Measurements from ENCODE around the gene RAB28.

RAB28 gene

DNA sequence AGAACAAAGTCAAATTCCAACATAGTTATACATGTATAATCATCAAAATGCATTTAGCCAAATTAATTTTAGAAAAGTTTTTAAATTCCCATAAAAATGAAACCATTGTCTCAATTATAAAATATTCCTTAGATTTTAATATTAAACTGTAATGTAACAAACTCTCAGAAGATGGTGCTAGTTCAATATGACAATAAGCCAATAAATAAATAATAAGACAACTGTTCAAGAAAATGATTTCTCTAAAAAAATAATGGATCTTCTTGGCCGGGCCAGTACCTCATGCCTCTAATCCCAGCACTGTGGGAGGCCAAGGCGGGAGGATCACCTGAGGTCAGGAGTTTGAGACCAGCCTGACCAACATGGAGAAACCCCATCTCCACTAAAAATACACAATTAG lies 80.3 kb downstream of the RAB28 start:
- H2AFZ ChIP-seq (ENCODE audit: low read length): no peak overlapping the region
- H3K4me1 ChIP-seq (ENCODE audit: low read length): no peaks in the 10 kb centered on the region
- no peaks in the 10 kb centered on the region for H3K9me3 ChIP-seq (replicated peaks; ENCODE audit: insufficient read depth, low read length)
- TF ChIP-seq EZH2phosphoT487 (IDR thresholded peaks at IDR 0.05; ENCODE audit: low read length) (no peak), EZH2 (optimal IDR thresholded peaks at IDR 0.05; ENCODE audit: low read depth, low read length) (no peak), CTCF (IDR thresholded peaks at IDR 0.05; ENCODE audit: low read length) (no peak)
- DNase-seq: no peak
- H3F3A ChIP-seq (ENCODE audit: insufficient read depth, low read length): no peaks in the 10 kb centered on the region
- no peak overlapping the region for H3K27ac ChIP-seq (ENCODE audit: low read length)
- H3K9me2 ChIP-seq (replicated peaks; ENCODE audit: insufficient read depth, low read length): no peaks in the 10 kb centered on the region
- H4K20me1 ChIP-seq (ENCODE audit: insufficient read depth, low read length): no peaks in the 10 kb centered on the region
- no peak overlapping the region for H3K4me3 ChIP-seq (ENCODE audit: low read length)
- no peak overlapping the region for H3K4me2 ChIP-seq (ENCODE audit: low read depth, low read length)
- no peaks in the 10 kb centered on the region for H3K79me2 ChIP-seq (ENCODE audit: low read length)
- no peaks in the 10 kb centered on the region for H3K36me3 ChIP-seq (replicated peaks; ENCODE audit: insufficient read depth, low read length)
- H3K9ac ChIP-seq (ENCODE audit: low read length): no peak overlapping the region
- H3K27me3 ChIP-seq (replicated peaks; ENCODE audit: insufficient read depth, low read length): no peaks in the 10 kb centered on the region

DNA sequence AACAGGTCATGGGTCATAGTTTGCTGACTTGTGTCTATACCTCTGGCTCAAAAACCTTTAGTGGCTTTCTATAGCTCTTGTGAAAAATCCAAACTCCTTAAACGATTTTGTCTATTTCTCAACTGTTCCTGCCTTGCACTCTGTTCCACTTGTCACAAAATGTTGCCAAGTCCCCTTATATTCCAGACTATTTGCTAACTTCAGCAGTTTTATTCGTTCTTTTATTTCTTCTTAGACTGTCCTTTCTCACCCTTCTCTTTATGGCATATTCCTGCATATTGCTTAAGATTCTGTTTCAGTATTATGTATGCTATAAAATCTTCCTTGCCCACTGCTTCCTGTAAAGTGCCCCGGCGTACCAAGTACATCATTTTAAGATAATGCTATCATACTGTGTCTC lies 80.8 kb downstream of the RAB28 start:
- Histone ChIP-seq H3K9me2 (replicated peaks; ENCODE audit: insufficient read depth, low read length) (no peaks in the 10 kb centered on the region), H3K9ac (ENCODE audit: low read length) (no peak overlapping the region), H3K79me2 (ENCODE audit: low read length) (no peaks in the 10 kb centered on the region), H3F3A (ENCODE audit: insufficient read depth, low read length) (no peaks in the 10 kb centered on the region), H3K27ac (ENCODE audit: low read length) (no peak overlapping the region), H3K36me3 (replicated peaks; ENCODE audit: insufficient read depth, low read length) (no peaks in the 10 kb centered on the region), H2AFZ (ENCODE audit: low read length) (no peak overlapping the region), H3K4me1 (ENCODE audit: low read length) (no peaks in the 10 kb centered on the region), H3K4me3 (ENCODE audit: low read length) (no peak overlapping the region), H4K20me1 (ENCODE audit: insufficient read depth, low read length) (no peaks in the 10 kb centered on the region), H3K27me3 (replicated peaks; ENCODE audit: insufficient read depth, low read length) (no peaks in the 10 kb centered on the region), H3K9me3 (replicated peaks; ENCODE audit: insufficient read depth, low read length) (no peaks in the 10 kb centered on the region), H3K4me2 (ENCODE audit: low read depth, low read length) (no peak overlapping the region)
- no peak for DNase-seq
- no peak for TF ChIP-seq EZH2phosphoT487 (IDR thresholded peaks at IDR 0.05; ENCODE audit: low read length)
- TF ChIP-seq CTCF (IDR thresholded peaks at IDR 0.05; ENCODE audit: low read length): no peak
- no peak for TF ChIP-seq EZH2 (optimal IDR thresholded peaks at IDR 0.05; ENCODE audit: low read depth, low read length)

DNA sequence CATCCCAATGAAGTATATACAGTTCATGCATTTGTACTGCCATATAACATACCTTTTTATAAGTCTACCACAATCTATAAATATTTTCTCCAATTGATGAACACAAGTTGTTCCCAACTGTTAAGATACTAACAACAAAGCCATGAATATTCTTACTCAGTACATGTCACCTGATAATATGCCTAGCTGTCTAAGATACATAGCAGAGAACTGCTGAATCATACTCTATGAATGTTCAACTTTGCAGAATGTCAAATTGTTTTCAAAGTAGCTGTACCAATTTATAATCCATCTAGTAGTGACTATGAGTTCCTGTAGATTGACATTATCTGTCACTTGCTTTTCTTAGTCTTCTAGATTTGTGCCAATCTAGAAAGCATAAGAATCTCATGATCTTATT lies 84.9 kb downstream of the RAB28 start:
- H3K4me1 ChIP-seq (ENCODE audit: low read length): no peaks in the 10 kb centered on the region
- H3K9ac ChIP-seq (ENCODE audit: low read length): no peak overlapping the region
- H3K36me3 ChIP-seq (replicated peaks; ENCODE audit: insufficient read depth, low read length): no peaks in the 10 kb centered on the region
- no peaks in the 10 kb centered on the region for H3K9me3 ChIP-seq (replicated peaks; ENCODE audit: insufficient read depth, low read length)
- H2AFZ ChIP-seq (ENCODE audit: low read length): no peak overlapping the region
- H3K27ac ChIP-seq (ENCODE audit: low read length): no peak overlapping the region
- TF ChIP-seq EZH2phosphoT487 (IDR thresholded peaks at IDR 0.05; ENCODE audit: low read length): no peak
- no peak for TF ChIP-seq CTCF (IDR thresholded peaks at IDR 0.05; ENCODE audit: low read length)
- TF ChIP-seq EZH2 (optimal IDR thresholded peaks at IDR 0.05; ENCODE audit: low read depth, low read length): no peak
- H3K4me3 ChIP-seq (ENCODE audit: low read length): no peak overlapping the region
- H3K79me2 ChIP-seq (ENCODE audit: low read length): no peaks in the 10 kb centered on the region; the same call in 1 of the 2 replicates
- no peak for DNase-seq
- H3K9me2 ChIP-seq (replicated peaks; ENCODE audit: insufficient read depth, low read length): no peaks in the 10 kb centered on the region
- H3F3A ChIP-seq (ENCODE audit: insufficient read depth, low read length): no peaks in the 10 kb centered on the region
- H3K4me2 ChIP-seq (ENCODE audit: low read depth, low read length): no peak overlapping the region
- no peaks in the 10 kb centered on the region for H3K27me3 ChIP-seq (replicated peaks; ENCODE audit: insufficient read depth, low read length)
- H4K20me1 ChIP-seq (ENCODE audit: insufficient read depth, low read length): no peaks in the 10 kb centered on the region

All from MM.1S (cell line).